Measurements from ENCODE around the gene ITGB5.
A peak's percentile ranks its signal among the peaks of the same experiment; 100 is the strongest.

Gene ITGB5

GRCh38 chr3:124877674-124878073 lies 9.5 kb downstream of the ITGB5 start:
- H3K4me3 ChIP-seq (ENCODE audit: low read length) = no peak overlapping the region
- TF ChIP-seq, protein P1, sequence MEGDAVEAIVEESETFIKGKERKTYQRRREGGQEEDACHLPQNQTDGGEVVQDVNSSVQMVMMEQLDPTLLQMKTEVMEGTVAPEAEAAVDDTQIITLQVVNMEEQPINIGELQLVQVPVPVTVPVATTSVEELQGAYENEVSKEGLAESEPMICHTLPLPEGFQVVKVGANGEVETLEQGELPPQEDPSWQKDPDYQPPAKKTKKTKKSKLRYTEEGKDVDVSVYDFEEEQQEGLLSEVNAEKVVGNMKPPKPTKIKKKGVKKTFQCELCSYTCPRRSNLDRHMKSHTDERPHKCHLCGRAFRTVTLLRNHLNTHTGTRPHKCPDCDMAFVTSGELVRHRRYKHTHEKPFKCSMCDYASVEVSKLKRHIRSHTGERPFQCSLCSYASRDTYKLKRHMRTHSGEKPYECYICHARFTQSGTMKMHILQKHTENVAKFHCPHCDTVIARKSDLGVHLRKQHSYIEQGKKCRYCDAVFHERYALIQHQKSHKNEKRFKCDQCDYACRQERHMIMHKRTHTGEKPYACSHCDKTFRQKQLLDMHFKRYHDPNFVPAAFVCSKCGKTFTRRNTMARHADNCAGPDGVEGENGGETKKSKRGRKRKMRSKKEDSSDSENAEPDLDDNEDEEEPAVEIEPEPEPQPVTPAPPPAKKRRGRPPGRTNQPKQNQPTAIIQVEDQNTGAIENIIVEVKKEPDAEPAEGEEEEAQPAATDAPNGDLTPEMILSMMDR (IDR thresholded peaks at IDR 0.05; ENCODE audit: insufficient read depth, low read depth, low read length, missing control alignments) = no peak
- no peak for DNase-seq (ENCODE audit: low read depth)

GRCh38 chr3:124876401-124876878 lies 10.7 kb downstream of the ITGB5 start:
- TF ChIP-seq, protein P1 (IDR thresholded peaks at IDR 0.05; ENCODE audit: insufficient read depth, low read depth, low read length, missing control alignments) = no peak
- no peak for DNase-seq (ENCODE audit: low read depth)
- no peak overlapping the region for H3K4me3 ChIP-seq (ENCODE audit: low read length)

- no peak overlapping the region for H3K4me3 ChIP-seq (ENCODE audit: low read length)
- TF ChIP-seq, protein P1 (IDR thresholded peaks at IDR 0.05; ENCODE audit: insufficient read depth, low read depth, low read length, missing control alignments) = no peak
- no peak for DNase-seq (ENCODE audit: low read depth)
Measured at GRCh38 chr3:124873226-124873625, 13.9 kb downstream of the ITGB5 start.

DNA sequence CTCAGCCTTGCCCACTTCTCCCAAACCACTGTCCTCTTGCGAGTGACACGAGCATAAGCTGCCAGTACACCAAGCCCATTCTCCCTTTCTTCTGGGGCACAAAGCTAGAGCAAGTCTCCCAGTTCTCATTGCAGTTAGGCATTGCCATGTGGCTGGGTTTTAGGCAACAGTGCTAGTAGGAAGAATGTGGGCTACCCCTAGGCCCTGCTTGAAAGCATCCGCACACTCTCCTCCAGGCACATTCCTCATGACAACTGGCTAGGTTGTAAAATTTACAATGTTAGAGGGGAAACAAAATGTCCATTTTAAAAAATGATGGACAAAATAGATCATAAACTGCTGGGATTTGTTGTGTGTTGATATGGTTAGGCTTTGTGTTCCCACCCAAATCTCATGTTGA lies 19.7 kb downstream of the ITGB5 start:
- no peak overlapping the region for H3K4me3 ChIP-seq (ENCODE audit: low read length)
- DNase-seq (ENCODE audit: low read depth) = no peak

DNA sequence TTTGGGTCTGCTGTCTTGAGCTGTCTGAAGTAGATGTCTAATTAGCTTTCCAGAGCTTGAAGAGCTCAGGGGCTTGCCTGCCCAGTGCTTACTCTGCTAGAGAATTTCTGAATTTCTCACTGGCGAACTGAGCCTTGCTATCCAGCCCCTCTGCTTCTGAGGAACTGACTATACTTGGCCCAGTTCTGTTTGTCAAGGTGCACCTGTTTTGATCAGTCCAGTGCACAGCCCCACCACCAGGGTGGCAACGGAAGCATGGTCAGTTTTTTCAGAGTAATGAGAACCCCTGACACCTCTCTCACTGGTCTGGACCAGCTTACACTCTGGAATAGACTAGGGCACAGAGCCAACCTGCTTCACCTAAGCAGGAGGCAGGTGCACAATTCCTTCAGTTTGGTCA lies 25.2 kb downstream of the ITGB5 start:
- DNase-seq (ENCODE audit: low read depth) = no peak
- H3K4me3 ChIP-seq (ENCODE audit: low read length) = no peak overlapping the region
- TF ChIP-seq, protein P1 (IDR thresholded peaks at IDR 0.05; ENCODE audit: insufficient read depth, low read depth, low read length, missing control alignments) = no peak

More for the DNA sequence above, 19.7 kb downstream of the ITGB5 start:
- TF ChIP-seq, protein P1 (IDR thresholded peaks at IDR 0.05; ENCODE audit: insufficient read depth, low read depth, low read length, missing control alignments) = no peak

GRCh38 chr3:124861041-124861440 lies 26.1 kb downstream of the ITGB5 start:
- H3K4me3 ChIP-seq (ENCODE audit: low read length) = no peak overlapping the region
- TF ChIP-seq, protein P1 (IDR thresholded peaks at IDR 0.05; ENCODE audit: insufficient read depth, low read depth, low read length, missing control alignments) = no peak
- DNase-seq (ENCODE audit: low read depth) = no peak

- TF ChIP-seq, protein P1 (IDR thresholded peaks at IDR 0.05; ENCODE audit: insufficient read depth, low read depth, low read length, missing control alignments) = no peak
- DNase-seq (ENCODE audit: low read depth) = peak; percentile 72
Measured at GRCh38 chr3:124860599-124860998, 26.6 kb downstream of the ITGB5 start.

More at GRCh38 chr3:124860599-124860998, 26.6 kb downstream of the ITGB5 start:
- no peak overlapping the region for H3K4me3 ChIP-seq (ENCODE audit: low read length)

Data from epithelial cell of esophagus (primary cell).